ENCODE data around the gene HDAC9.

Gene HDAC9

GRCh38 chr7:18511351-18512140, 16.0 kb downstream of the HDAC9 start:
- Histone ChIP-seq H3K27me3 (ENCODE audit: control insufficient read depth, insufficient read depth, low read length) (no peaks in the 10 kb centered on the region), H3K9me3 (ENCODE audit: control insufficient read depth, insufficient read depth, low read length) (no peaks in the 10 kb centered on the region), H3K4me1 (ENCODE audit: control insufficient read depth, insufficient read depth, low read length) (peaks cover 23% of the 10 kb centered on the region)

GRCh38 chr7:18513343-18513742, 17.8 kb downstream of the HDAC9 start:
- Histone ChIP-seq H3K9me3 (ENCODE audit: control insufficient read depth, insufficient read depth, low read length) (no peaks in the 10 kb centered on the region), H3K4me3 (ENCODE audit: low read depth, low read length) (no peak overlapping the region), H3K9ac (ENCODE audit: low read depth, low read length) (no peak overlapping the region), H3K4me1 (ENCODE audit: control insufficient read depth, insufficient read depth, low read length) (peaks cover 21% of the 10 kb centered on the region), H3K36me3 (ENCODE audit: control insufficient read depth, insufficient read depth, low read length) (no peaks in the 10 kb centered on the region), H3K27me3 (ENCODE audit: control insufficient read depth, insufficient read depth, low read length) (no peaks in the 10 kb centered on the region)

More at GRCh38 chr7:18511351-18512140, 16.0 kb downstream of the HDAC9 start:
- no peak overlapping the region for H3K4me3 ChIP-seq (ENCODE audit: low read depth, low read length)
- no peaks in the 10 kb centered on the region for H3K36me3 ChIP-seq (ENCODE audit: control insufficient read depth, insufficient read depth, low read length)
- H3K9ac ChIP-seq (ENCODE audit: low read depth, low read length), result no peak overlapping the region

GRCh38 chr7:18515067-18515466, 19.5 kb downstream of the HDAC9 start:
- H3K36me3 ChIP-seq (ENCODE audit: control insufficient read depth, insufficient read depth, low read length), result no peaks in the 10 kb centered on the region
- H3K27me3 ChIP-seq (ENCODE audit: control insufficient read depth, insufficient read depth, low read length), result no peaks in the 10 kb centered on the region
- no peak overlapping the region for H3K9ac ChIP-seq (ENCODE audit: low read depth, low read length)
- no peaks in the 10 kb centered on the region for H3K9me3 ChIP-seq (ENCODE audit: control insufficient read depth, insufficient read depth, low read length)
- no peak overlapping the region for H3K4me3 ChIP-seq (ENCODE audit: low read depth, low read length)
- H3K4me1 ChIP-seq (ENCODE audit: control insufficient read depth, insufficient read depth, low read length), result peaks cover 15% of the 10 kb centered on the region

- Histone ChIP-seq H3K9me3 (ENCODE audit: control insufficient read depth, insufficient read depth, low read length) (no peaks in the 10 kb centered on the region), H3K9ac (ENCODE audit: low read depth, low read length) (no peak overlapping the region), H3K4me1 (ENCODE audit: control insufficient read depth, insufficient read depth, low read length) (peaks cover 15% of the 10 kb centered on the region), H3K27me3 (ENCODE audit: control insufficient read depth, insufficient read depth, low read length) (no peaks in the 10 kb centered on the region), H3K36me3 (ENCODE audit: control insufficient read depth, insufficient read depth, low read length) (no peaks in the 10 kb centered on the region), H3K4me3 (ENCODE audit: low read depth, low read length) (no peak overlapping the region)
Observed at GRCh38 chr7:18517646-18518045, 22.1 kb downstream of the HDAC9 start.

- Histone ChIP-seq H3K9ac (ENCODE audit: low read depth, low read length) (no peak overlapping the region), H3K4me3 (ENCODE audit: low read depth, low read length) (no peak overlapping the region), H3K4me1 (ENCODE audit: control insufficient read depth, insufficient read depth, low read length) (peaks cover 15% of the 10 kb centered on the region), H3K27me3 (ENCODE audit: control insufficient read depth, insufficient read depth, low read length) (no peaks in the 10 kb centered on the region), H3K36me3 (ENCODE audit: control insufficient read depth, insufficient read depth, low read length) (no peaks in the 10 kb centered on the region), H3K9me3 (ENCODE audit: control insufficient read depth, insufficient read depth, low read length) (no peaks in the 10 kb centered on the region)
Observed at GRCh38 chr7:18518555-18518954, 23.0 kb downstream of the HDAC9 start.

GRCh38 chr7:18520450-18521235, 25.1 kb downstream of the HDAC9 start:
- H3K4me3 ChIP-seq (ENCODE audit: low read depth, low read length), result no peak overlapping the region
- H3K9ac ChIP-seq (ENCODE audit: low read depth, low read length), result no peak overlapping the region
- no peaks in the 10 kb centered on the region for H3K9me3 ChIP-seq (ENCODE audit: control insufficient read depth, insufficient read depth, low read length)
- H3K27me3 ChIP-seq (ENCODE audit: control insufficient read depth, insufficient read depth, low read length), result no peaks in the 10 kb centered on the region
- peaks cover 3% of the 10 kb centered on the region for H3K4me1 ChIP-seq (ENCODE audit: control insufficient read depth, insufficient read depth, low read length)
- H3K36me3 ChIP-seq (ENCODE audit: control insufficient read depth, insufficient read depth, low read length), result no peaks in the 10 kb centered on the region

- Histone ChIP-seq H3K9ac (ENCODE audit: low read depth, low read length) (no peak overlapping the region), H3K27me3 (ENCODE audit: control insufficient read depth, insufficient read depth, low read length) (no peaks in the 10 kb centered on the region), H3K4me1 (ENCODE audit: control insufficient read depth, insufficient read depth, low read length) (peaks cover 2% of the 10 kb centered on the region), H3K36me3 (ENCODE audit: control insufficient read depth, insufficient read depth, low read length) (no peaks in the 10 kb centered on the region), H3K9me3 (ENCODE audit: control insufficient read depth, insufficient read depth, low read length) (no peaks in the 10 kb centered on the region), H3K4me3 (ENCODE audit: low read depth, low read length) (no peak overlapping the region)
Observed at GRCh38 chr7:18521236-18521589, 25.7 kb downstream of the HDAC9 start.

GRCh38 chr7:18521945-18522566, 26.5 kb downstream of the HDAC9 start:
- H3K36me3 ChIP-seq (ENCODE audit: control insufficient read depth, insufficient read depth, low read length), result no peaks in the 10 kb centered on the region
- no peaks in the 10 kb centered on the region for H3K9me3 ChIP-seq (ENCODE audit: control insufficient read depth, insufficient read depth, low read length)
- H3K27me3 ChIP-seq (ENCODE audit: control insufficient read depth, insufficient read depth, low read length), result no peaks in the 10 kb centered on the region
- H3K9ac ChIP-seq (ENCODE audit: low read depth, low read length), result no peak overlapping the region
- H3K4me3 ChIP-seq (ENCODE audit: low read depth, low read length), result no peak overlapping the region
- peaks cover 2% of the 10 kb centered on the region for H3K4me1 ChIP-seq (ENCODE audit: control insufficient read depth, insufficient read depth, low read length)

GRCh38 chr7:18524248-18524647, 28.7 kb downstream of the HDAC9 start:
- no peak overlapping the region for H3K9ac ChIP-seq (ENCODE audit: low read depth, low read length)
- H3K4me1 ChIP-seq (ENCODE audit: control insufficient read depth, insufficient read depth, low read length), result no peaks in the 10 kb centered on the region
- no peaks in the 10 kb centered on the region for H3K36me3 ChIP-seq (ENCODE audit: control insufficient read depth, insufficient read depth, low read length)
- no peaks in the 10 kb centered on the region for H3K9me3 ChIP-seq (ENCODE audit: control insufficient read depth, insufficient read depth, low read length)
- no peak overlapping the region for H3K4me3 ChIP-seq (ENCODE audit: low read depth, low read length)
- no peaks in the 10 kb centered on the region for H3K27me3 ChIP-seq (ENCODE audit: control insufficient read depth, insufficient read depth, low read length)

- Histone ChIP-seq H3K4me1 (ENCODE audit: control insufficient read depth, insufficient read depth, low read length) (no peaks in the 10 kb centered on the region), H3K9me3 (ENCODE audit: control insufficient read depth, insufficient read depth, low read length) (no peaks in the 10 kb centered on the region), H3K27me3 (ENCODE audit: control insufficient read depth, insufficient read depth, low read length) (no peaks in the 10 kb centered on the region), H3K9ac (ENCODE audit: low read depth, low read length) (no peak overlapping the region), H3K4me3 (ENCODE audit: low read depth, low read length) (no peak overlapping the region), H3K36me3 (ENCODE audit: control insufficient read depth, insufficient read depth, low read length) (no peaks in the 10 kb centered on the region)
Observed at GRCh38 chr7:18526368-18526878, 30.9 kb downstream of the HDAC9 start.

GRCh38 chr7:18529239-18529638, 33.7 kb downstream of the HDAC9 start:
- H3K4me3 ChIP-seq (ENCODE audit: low read depth, low read length), result no peak overlapping the region

More at GRCh38 chr7:18529239-18529638, 33.7 kb downstream of the HDAC9 start:
- no peaks in the 10 kb centered on the region for H3K36me3 ChIP-seq (ENCODE audit: control insufficient read depth, insufficient read depth, low read length)
- no peaks in the 10 kb centered on the region for H3K27me3 ChIP-seq (ENCODE audit: control insufficient read depth, insufficient read depth, low read length)
- no peaks in the 10 kb centered on the region for H3K9me3 ChIP-seq (ENCODE audit: control insufficient read depth, insufficient read depth, low read length)
- H3K9ac ChIP-seq (ENCODE audit: low read depth, low read length), result no peak overlapping the region
- no peaks in the 10 kb centered on the region for H3K4me1 ChIP-seq (ENCODE audit: control insufficient read depth, insufficient read depth, low read length)
